Measurements from ENCODE around the gene TECPR1. TPM values are rescaled to one million over a fixed set of nuclear protein-coding genes. Genes with fewer than 3 reads are reported as not detected.

TECPR1 gene
- 15.5 TPM for polyA plus RNA-seq (2013)

GRCh38 chr7:98251601-98252424 lies at the start of gene TECPR1:
TECPR1 (minus strand) TSS chr7:98252232; CDS start chr7:98246146, 6,086 bp downstream.
- H3K4me1 ChIP-seq (ENCODE audit: control extremely low read depth in 1 of 4, control insufficient read depth in 4 of 4, insufficient read depth in 4 of 4, low read length in 3 of 4), result peaks cover 9 to 33% (median 20%) of the 10 kb centered on the region in 4 experiments
- peak; percentile 79 to 88 (median 81) for DNase-seq
- POLR2A ChIA-PET, result no interaction called here
- no peaks in the 10 kb centered on the region for H3K9me3 ChIP-seq (ENCODE audit: control extremely low read depth in 1 of 5, control insufficient read depth in 4 of 5, insufficient read depth in 2 of 5, low read depth in 1 of 5, low read length in 4 of 5)
- no peaks in the 10 kb centered on the region for H3K27me3 ChIP-seq (replicated peaks in 2 of 5; ENCODE audit: control insufficient read depth in 4 of 5, insufficient read depth in 5 of 5, low read length in 4 of 5)
- peak within 1 kb of the TSS; percentile 77 to 95 (median 90) for H3K4me3 ChIP-seq (ENCODE audit: control insufficient read depth in 1 of 7, extremely low read depth in 1 of 7, insufficient read depth in 4 of 7, low read depth in 2 of 7, low read length in 6 of 7)
- CTCF ChIA-PET, result interaction anchor here (1.2 kb wide), 1 partner anchor 10 kb away, joined by 3 read pairs; no protein-coding TSS in a partner anchor
- peaks cover under 1 to 7% (median 5%) of the 10 kb centered on the region in 4 experiments for H3K36me3 ChIP-seq (ENCODE audit: control insufficient read depth in 4 of 4, insufficient read depth in 4 of 4, low read length in 3 of 4)
- peak within 1 kb of the TSS; percentile 46 to 78 for H3K27ac ChIP-seq (ENCODE audit: insufficient read depth in 1 of 2, low read depth in 1 of 2, low read length in 2 of 2, poor library complexity in 1 of 2, severe bottlenecking in 2 of 2)
- 0% methylated on average over 60 of the region's 69 CpGs for WGBS (ENCODE audit: insufficient coverage)

- Histone ChIP-seq H3K4me3 (ENCODE audit: control insufficient read depth in 1 of 7, extremely low read depth in 1 of 7, insufficient read depth in 4 of 7, low read depth in 2 of 7, low read length in 6 of 7) (no peak overlapping the region), H3K4me1 (ENCODE audit: control extremely low read depth in 1 of 4, control insufficient read depth in 4 of 4, insufficient read depth in 4 of 4, low read length in 3 of 4) (no peaks in the 10 kb centered on the region), H3K27me3 (replicated peaks in 2 of 5; ENCODE audit: control insufficient read depth in 4 of 5, insufficient read depth in 5 of 5, low read length in 4 of 5) (no peaks in the 10 kb centered on the region), H3K27ac (ENCODE audit: insufficient read depth in 1 of 2, low read depth in 1 of 2, low read length in 2 of 2, poor library complexity in 1 of 2, severe bottlenecking in 2 of 2) (no peak overlapping the region), H3K9me3 (ENCODE audit: control extremely low read depth in 1 of 5, control insufficient read depth in 4 of 5, insufficient read depth in 2 of 5, low read depth in 1 of 5, low read length in 4 of 5) (no peaks in the 10 kb centered on the region), H3K36me3 (ENCODE audit: control insufficient read depth in 4 of 4, insufficient read depth in 4 of 4, low read length in 3 of 4) (peaks cover 0 to 2% (median under 1%) of the 10 kb centered on the region in 4 experiments)
- DNase-seq, result no peak
- 97% methylated on average over 22 of the region's 26 CpGs for WGBS (ENCODE audit: insufficient coverage)
- ChIA-PET POLR2A (no interaction called here), CTCF (interaction anchor here (2.2 kb wide), 1 partner anchor 106 kb away, joined by 5 read pairs; no protein-coding TSS in a partner anchor)
Measured at GRCh38 chr7:98300595-98301372, 48.8 kb upstream of the TECPR1 start.

DNA sequence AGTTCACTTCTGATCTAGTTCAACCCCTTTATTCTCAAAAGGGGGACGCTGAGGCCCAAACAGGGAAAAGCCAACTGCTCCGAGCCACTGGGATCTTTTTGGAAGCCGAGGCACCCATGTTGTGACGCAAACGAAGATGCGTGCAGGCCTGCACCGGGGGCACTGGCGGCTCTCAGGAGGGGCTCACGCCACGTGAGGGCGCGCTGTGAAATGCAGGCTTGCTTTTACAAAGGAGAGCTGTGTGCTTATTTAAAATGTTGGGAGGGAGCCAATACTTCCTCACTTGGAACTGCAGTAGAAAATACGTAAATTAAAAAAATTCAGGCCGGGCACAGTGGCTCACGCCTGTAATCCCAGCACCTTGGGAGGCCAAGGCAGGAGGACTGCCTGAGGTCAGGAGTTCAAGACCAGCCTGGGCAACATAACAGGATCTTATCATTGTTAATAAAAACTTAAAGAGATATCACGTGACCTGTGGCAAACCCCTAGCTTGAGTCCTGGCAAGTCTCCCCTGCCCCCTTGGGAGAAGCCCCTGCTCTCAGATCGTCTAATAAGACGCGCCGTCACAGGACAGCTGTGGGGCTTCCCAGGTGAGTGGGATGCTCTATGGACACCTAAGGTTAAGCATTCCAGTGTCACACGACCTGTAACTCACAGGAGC lies 45.7 kb upstream of the TECPR1 start:
- Histone ChIP-seq H3K4me1 (ENCODE audit: control extremely low read depth in 1 of 4, control insufficient read depth in 4 of 4, insufficient read depth in 4 of 4, low read length in 3 of 4) (no peaks in the 10 kb centered on the region), H3K4me3 (ENCODE audit: control insufficient read depth in 1 of 7, extremely low read depth in 1 of 7, insufficient read depth in 4 of 7, low read depth in 2 of 7, low read length in 6 of 7) (no peak overlapping the region), H3K36me3 (ENCODE audit: control insufficient read depth in 4 of 4, insufficient read depth in 4 of 4, low read length in 3 of 4) (peaks cover 0 to 20% (median 10%) of the 10 kb centered on the region in 4 experiments), H3K9me3 (ENCODE audit: control extremely low read depth in 1 of 5, control insufficient read depth in 4 of 5, insufficient read depth in 2 of 5, low read depth in 1 of 5, low read length in 4 of 5) (no peaks in the 10 kb centered on the region), H3K27me3 (replicated peaks in 2 of 5; ENCODE audit: control insufficient read depth in 4 of 5, insufficient read depth in 5 of 5, low read length in 4 of 5) (no peaks in the 10 kb centered on the region), H3K27ac (ENCODE audit: insufficient read depth in 1 of 2, low read depth in 1 of 2, low read length in 2 of 2, poor library complexity in 1 of 2, severe bottlenecking in 2 of 2) (no peak overlapping the region)
- DNase-seq, result no peak
- POLR2A ChIA-PET, result no interaction called here
- WGBS (ENCODE audit: insufficient coverage), result 95% methylated on average over 21 of the region's 21 CpGs
- CTCF ChIA-PET, result interaction anchor here (2.4 kb wide), 1 partner anchor 104 kb away, joined by 5 read pairs; no protein-coding TSS in a partner anchor

GRCh38 chr7:98296833-98297232 lies 44.8 kb upstream of the TECPR1 start:
- Histone ChIP-seq H3K27me3 (replicated peaks in 2 of 5; ENCODE audit: control insufficient read depth in 4 of 5, insufficient read depth in 5 of 5, low read length in 4 of 5) (no peaks in the 10 kb centered on the region), H3K4me3 (ENCODE audit: control insufficient read depth in 1 of 7, extremely low read depth in 1 of 7, insufficient read depth in 4 of 7, low read depth in 2 of 7, low read length in 6 of 7) (no peak overlapping the region), H3K36me3 (ENCODE audit: control insufficient read depth in 4 of 4, insufficient read depth in 4 of 4, low read length in 3 of 4) (peaks cover 0 to 29% (median 19%) of the 10 kb centered on the region in 4 experiments), H3K4me1 (ENCODE audit: control extremely low read depth in 1 of 4, control insufficient read depth in 4 of 4, insufficient read depth in 4 of 4, low read length in 3 of 4) (no peaks in the 10 kb centered on the region), H3K9me3 (ENCODE audit: control extremely low read depth in 1 of 5, control insufficient read depth in 4 of 5, insufficient read depth in 2 of 5, low read depth in 1 of 5, low read length in 4 of 5) (no peaks in the 10 kb centered on the region), H3K27ac (ENCODE audit: insufficient read depth in 1 of 2, low read depth in 1 of 2, low read length in 2 of 2, poor library complexity in 1 of 2, severe bottlenecking in 2 of 2) (no peak overlapping the region)
- 90% methylated on average over 11 of the region's 12 CpGs for WGBS (ENCODE audit: insufficient coverage)
- ChIA-PET CTCF (no interaction called here), POLR2A (no interaction called here)
- DNase-seq, result no peak

GRCh38 chr7:98295467-98296192 lies 43.6 kb upstream of the TECPR1 start:
- no peak overlapping the region for H3K27ac ChIP-seq (ENCODE audit: insufficient read depth in 1 of 2, low read depth in 1 of 2, low read length in 2 of 2, poor library complexity in 1 of 2, severe bottlenecking in 2 of 2)
- no peak for DNase-seq
- POLR2A ChIA-PET, result no interaction called here
- no peaks in the 10 kb centered on the region for H3K4me1 ChIP-seq (ENCODE audit: control extremely low read depth in 1 of 4, control insufficient read depth in 4 of 4, insufficient read depth in 4 of 4, low read length in 3 of 4)
- H3K27me3 ChIP-seq (replicated peaks in 2 of 5; ENCODE audit: control insufficient read depth in 4 of 5, insufficient read depth in 5 of 5, low read length in 4 of 5), result no peaks in the 10 kb centered on the region
- CTCF ChIA-PET, result interaction anchor here (0.5 to 1.6 kb wide), 2 partner anchors 76 to 118 kb away, joined by 3 to 4 read pairs; no protein-coding TSS in a partner anchor
- no peak overlapping the region for H3K4me3 ChIP-seq (ENCODE audit: control insufficient read depth in 1 of 7, extremely low read depth in 1 of 7, insufficient read depth in 4 of 7, low read depth in 2 of 7, low read length in 6 of 7)
- H3K9me3 ChIP-seq (ENCODE audit: control extremely low read depth in 1 of 5, control insufficient read depth in 4 of 5, insufficient read depth in 2 of 5, low read depth in 1 of 5, low read length in 4 of 5), result no peaks in the 10 kb centered on the region
- peaks cover 0 to 34% (median 24%) of the 10 kb centered on the region in 4 experiments for H3K36me3 ChIP-seq (ENCODE audit: control insufficient read depth in 4 of 4, insufficient read depth in 4 of 4, low read length in 3 of 4)
- 95% methylated on average over 15 of the region's 19 CpGs for WGBS (ENCODE audit: insufficient coverage)

- Histone ChIP-seq H3K4me3 (ENCODE audit: control insufficient read depth in 1 of 7, extremely low read depth in 1 of 7, insufficient read depth in 4 of 7, low read depth in 2 of 7, low read length in 6 of 7) (no peak overlapping the region), H3K27ac (ENCODE audit: insufficient read depth in 1 of 2, low read depth in 1 of 2, low read length in 2 of 2, poor library complexity in 1 of 2, severe bottlenecking in 2 of 2) (no peak overlapping the region), H3K27me3 (replicated peaks in 2 of 5; ENCODE audit: control insufficient read depth in 4 of 5, insufficient read depth in 5 of 5, low read length in 4 of 5) (no peaks in the 10 kb centered on the region), H3K9me3 (ENCODE audit: control extremely low read depth in 1 of 5, control insufficient read depth in 4 of 5, insufficient read depth in 2 of 5, low read depth in 1 of 5, low read length in 4 of 5) (no peaks in the 10 kb centered on the region), H3K4me1 (ENCODE audit: control extremely low read depth in 1 of 4, control insufficient read depth in 4 of 4, insufficient read depth in 4 of 4, low read length in 3 of 4) (no peaks in the 10 kb centered on the region), H3K36me3 (ENCODE audit: control insufficient read depth in 4 of 4, insufficient read depth in 4 of 4, low read length in 3 of 4) (peaks cover 0 to 34% (median 24%) of the 10 kb centered on the region in 4 experiments)
- WGBS (ENCODE audit: insufficient coverage), result 74% methylated on average over 13 of the region's 14 CpGs
- CTCF ChIA-PET, result interaction anchor here (0.8 to 1.6 kb wide), 5 partner anchors 9 to 543 kb away, joined by 3 to 5 read pairs (median 3); no protein-coding TSS in a partner anchor
- POLR2A ChIA-PET, result no interaction called here
- peak; percentile 35 to 52 (median 51) for DNase-seq
Measured at GRCh38 chr7:98294798-98295382, 42.9 kb upstream of the TECPR1 start.

Data from common myeloid progenitor, CD34-positive (primary cell).